ENCODE measurements around the gene PRAMEF1.
"Not testable (repeated sequence)": the region's sequence is repeated elsewhere in the genome, so short reads cannot be mapped to it uniquely, and the experiment has no call there.

GRCh38 chr1:12791097-12791496, at the start of gene PRAMEF1:
- TF ChIP-seq, protein P1, sequence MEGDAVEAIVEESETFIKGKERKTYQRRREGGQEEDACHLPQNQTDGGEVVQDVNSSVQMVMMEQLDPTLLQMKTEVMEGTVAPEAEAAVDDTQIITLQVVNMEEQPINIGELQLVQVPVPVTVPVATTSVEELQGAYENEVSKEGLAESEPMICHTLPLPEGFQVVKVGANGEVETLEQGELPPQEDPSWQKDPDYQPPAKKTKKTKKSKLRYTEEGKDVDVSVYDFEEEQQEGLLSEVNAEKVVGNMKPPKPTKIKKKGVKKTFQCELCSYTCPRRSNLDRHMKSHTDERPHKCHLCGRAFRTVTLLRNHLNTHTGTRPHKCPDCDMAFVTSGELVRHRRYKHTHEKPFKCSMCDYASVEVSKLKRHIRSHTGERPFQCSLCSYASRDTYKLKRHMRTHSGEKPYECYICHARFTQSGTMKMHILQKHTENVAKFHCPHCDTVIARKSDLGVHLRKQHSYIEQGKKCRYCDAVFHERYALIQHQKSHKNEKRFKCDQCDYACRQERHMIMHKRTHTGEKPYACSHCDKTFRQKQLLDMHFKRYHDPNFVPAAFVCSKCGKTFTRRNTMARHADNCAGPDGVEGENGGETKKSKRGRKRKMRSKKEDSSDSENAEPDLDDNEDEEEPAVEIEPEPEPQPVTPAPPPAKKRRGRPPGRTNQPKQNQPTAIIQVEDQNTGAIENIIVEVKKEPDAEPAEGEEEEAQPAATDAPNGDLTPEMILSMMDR (IDR thresholded peaks at IDR 0.05; ENCODE audit: low read depth, low read length) = not testable (repeated sequence)
- TF ChIP-seq EZH2phosphoT487 (IDR thresholded peaks at IDR 0.05; ENCODE audit: low read depth) = not testable (repeated sequence)

Data from OCI-LY3 (cell line).